Colonic mucosa (tissue), 4 donors: Measurements from ENCODE around the gene DLGAP1. TPM values are rescaled to one million over a fixed set of nuclear protein-coding genes. Genes with fewer than 3 reads are reported as not detected.
A peak's percentile ranks its signal among the peaks of the same experiment; 100 is the strongest.

Experiments
- DNase-seq: peaks from one replicate; pipeline ENCODE4 v3.0.0-alpha.2; 2020
- H3K27ac ChIP-seq: fragments of 200-600 bp; one replicate; pipeline ENCODE4 v1.8.0; 2021
- H3K27me3 ChIP-seq: fragments of 200-600 bp; one replicate; pipeline ENCODE4 v1.8.0; 2021
- H3K36me3 ChIP-seq: fragments of 200-600 bp; one replicate; pipeline ENCODE4 v1.8.0; 2021
- H3K4me1 ChIP-seq: fragments of 200-600 bp; one replicate; pipeline ENCODE4 v1.8.0; 2021; ENCODE audit warnings: mild to moderate bottlenecking
- H3K4me3 ChIP-seq: fragments of 200-600 bp; one replicate; pipeline ENCODE4 v1.8.0; 2021
- H3K9ac ChIP-seq, 2 donors: one replicate each; pipeline ENCODE4 v1.7.0; 2013; ENCODE audit warnings: control low read depth in 2 of 2, low read depth in 2 of 2, low read length in 2 of 2
- H3K9me3 ChIP-seq: fragments of 200-600 bp; one replicate; pipeline ENCODE4 v1.8.0; 2021
- intact Hi-C: fragments of 100-400 bp; cut with DNase I; formaldehyde crosslinking; loops from one replicate; pipeline ENCODE4 v1.14.1; 2022
- total RNA-seq, 2 donors: library from RNA; stranded (reverse); fragmentation: NEBNext Ultra II Directional in 1 of 2; extraction: Animal tissue kit (Norgen Biotek cat#: 25700) in 1 of 2; gene quantifications; one replicate each; pipeline ENCODE4 v1.2.1, GENCODE V29; 2021
- TF ChIP-seq, protein P1 (sequence below): fragments of 200-600 bp; IDR thresholded peaks from one replicate; pipeline ENCODE4 v1.8.0; 2022; ENCODE audit warnings: antibody characterized with exemption, mild to moderate bottlenecking
- donor health status: healthy.
- donor health status: DM: no; HTN: no; CAD: no.
- donor health status: DM: no; HTN: no; CAD: no.

The DLGAP1 gene
- total RNA-seq, 2 donors from 2014 or later: 0.25 to 0.50 TPM

DNA sequence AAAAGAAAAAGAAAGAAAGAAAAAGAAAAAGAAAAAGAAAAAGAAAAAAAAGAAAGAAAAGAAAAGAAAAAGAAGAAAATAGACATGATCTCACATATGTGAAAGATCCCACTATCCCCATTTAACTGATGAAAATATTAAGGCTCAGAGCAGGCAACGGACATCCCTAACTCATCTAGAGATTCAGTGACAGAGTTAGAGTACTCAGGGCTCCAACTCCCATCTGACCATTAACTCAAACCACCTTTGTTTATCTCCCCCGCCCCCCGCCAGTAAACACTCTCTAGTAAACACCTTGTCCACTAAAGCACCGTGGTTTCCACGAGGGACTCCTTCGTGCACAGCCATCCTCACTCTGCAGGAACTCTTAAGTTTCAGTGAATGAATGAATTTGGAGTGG is 862.2 kb downstream of the DLGAP1 start:
- no peak overlapping the region for H3K4me3 ChIP-seq
- no peaks in the 10 kb centered on the region for H3K27me3 ChIP-seq
- peak overlapping the region; percentile 96 for H3K27ac ChIP-seq
- intact Hi-C loops: loop anchor here (5.0 kb wide), 2 partner anchors 74 to 146 kb away; no protein-coding TSS in a partner anchor
- H3K4me1 ChIP-seq: peaks cover 16% of the 10 kb centered on the region
- no peaks in the 10 kb centered on the region for H3K9me3 ChIP-seq
- peak overlapping the region in 1 of 2 donors; percentile 95 for H3K9ac ChIP-seq
- no peaks in the 10 kb centered on the region for H3K36me3 ChIP-seq
- TF ChIP-seq, protein P1, sequence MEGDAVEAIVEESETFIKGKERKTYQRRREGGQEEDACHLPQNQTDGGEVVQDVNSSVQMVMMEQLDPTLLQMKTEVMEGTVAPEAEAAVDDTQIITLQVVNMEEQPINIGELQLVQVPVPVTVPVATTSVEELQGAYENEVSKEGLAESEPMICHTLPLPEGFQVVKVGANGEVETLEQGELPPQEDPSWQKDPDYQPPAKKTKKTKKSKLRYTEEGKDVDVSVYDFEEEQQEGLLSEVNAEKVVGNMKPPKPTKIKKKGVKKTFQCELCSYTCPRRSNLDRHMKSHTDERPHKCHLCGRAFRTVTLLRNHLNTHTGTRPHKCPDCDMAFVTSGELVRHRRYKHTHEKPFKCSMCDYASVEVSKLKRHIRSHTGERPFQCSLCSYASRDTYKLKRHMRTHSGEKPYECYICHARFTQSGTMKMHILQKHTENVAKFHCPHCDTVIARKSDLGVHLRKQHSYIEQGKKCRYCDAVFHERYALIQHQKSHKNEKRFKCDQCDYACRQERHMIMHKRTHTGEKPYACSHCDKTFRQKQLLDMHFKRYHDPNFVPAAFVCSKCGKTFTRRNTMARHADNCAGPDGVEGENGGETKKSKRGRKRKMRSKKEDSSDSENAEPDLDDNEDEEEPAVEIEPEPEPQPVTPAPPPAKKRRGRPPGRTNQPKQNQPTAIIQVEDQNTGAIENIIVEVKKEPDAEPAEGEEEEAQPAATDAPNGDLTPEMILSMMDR: no peak
- no peak for DNase-seq

DNA sequence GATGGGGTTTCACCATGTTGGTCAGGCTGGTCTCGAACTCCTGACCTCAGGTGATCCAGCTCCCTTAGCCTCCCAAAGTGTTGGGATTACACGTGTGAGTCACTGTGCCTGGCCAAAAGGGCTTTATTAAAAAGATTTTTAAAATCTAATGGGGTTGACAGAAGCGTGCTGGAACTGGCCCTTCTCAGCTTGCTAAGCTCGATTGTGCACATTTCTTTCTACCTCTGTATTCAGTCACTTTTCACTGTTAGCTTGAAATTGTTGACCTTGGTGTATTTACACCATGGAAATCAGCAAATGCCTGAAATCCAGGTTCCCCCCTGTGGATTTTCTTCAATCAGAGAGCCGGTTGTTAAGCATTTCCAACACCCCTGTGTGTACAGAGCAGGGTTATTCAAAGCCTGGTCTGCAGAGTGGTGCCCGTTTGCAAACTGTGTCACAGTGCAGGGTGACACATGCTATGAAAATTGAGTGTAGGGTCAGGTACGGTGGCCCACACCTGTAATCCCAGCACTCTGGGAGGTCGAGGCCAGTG is 864.9 kb downstream of the DLGAP1 start:
- TF ChIP-seq, protein P1: no peak
- Histone ChIP-seq H3K9ac (no peak overlapping the region), H3K36me3 (no peaks in the 10 kb centered on the region), H3K4me3 (no peak overlapping the region), H3K4me1 (peaks cover 9% of the 10 kb centered on the region), H3K27me3 (no peaks in the 10 kb centered on the region), H3K9me3 (no peaks in the 10 kb centered on the region), H3K27ac (no peak overlapping the region)
- DNase-seq: no peak
- intact Hi-C loops: loop anchor here (5.0 kb wide), 2 partner anchors 77 to 143 kb away; no protein-coding TSS in a partner anchor

DNA sequence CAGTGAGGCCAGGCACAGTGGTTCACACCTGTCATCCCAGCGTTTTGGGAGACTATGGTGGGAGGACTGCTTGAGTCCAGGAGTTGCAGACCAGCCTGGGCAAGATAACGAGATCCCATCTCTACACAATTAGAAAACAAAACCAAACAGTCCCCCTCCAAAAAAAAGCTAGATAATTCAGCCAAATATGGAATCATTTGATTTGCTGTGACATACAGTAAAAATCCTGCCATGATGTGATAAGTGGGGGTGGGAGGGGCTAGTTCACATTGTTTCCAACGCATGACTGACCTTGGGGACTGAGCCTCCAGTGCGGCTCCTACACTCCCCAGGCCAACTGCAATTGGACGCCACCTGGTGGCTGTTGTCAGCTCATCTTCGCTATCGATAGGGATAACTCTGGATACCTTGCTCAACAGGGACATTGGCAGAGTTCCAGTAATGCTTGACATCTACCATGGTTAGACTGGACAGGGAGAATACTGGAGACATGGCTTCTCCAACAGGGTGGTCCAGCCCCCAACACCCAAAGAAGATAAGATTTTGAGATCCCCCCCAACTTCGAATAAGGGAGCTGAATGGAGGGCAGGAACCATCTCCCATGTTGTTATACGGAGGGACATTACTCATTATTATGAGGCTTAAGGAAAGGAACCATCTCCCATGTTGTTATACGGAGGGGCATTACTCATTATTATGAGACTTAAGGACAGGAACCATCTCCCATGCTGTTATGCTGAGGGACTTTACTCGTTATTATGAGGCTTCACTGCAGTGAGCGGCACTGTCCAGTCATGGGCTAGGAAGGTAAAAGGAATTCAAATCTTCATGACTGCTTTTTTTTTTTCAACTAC is 869.2 kb downstream of the DLGAP1 start:
- peak; percentile 92 for DNase-seq
- intact Hi-C loops: loop anchor here (5.0 kb wide), 1 partner anchor 304 kb away; no protein-coding TSS in a partner anchor
- H3K9ac ChIP-seq: no peak overlapping the region
- TF ChIP-seq, protein P1: peak; percentile 72
- H3K9me3 ChIP-seq: no peaks in the 10 kb centered on the region
- no peak overlapping the region for H3K27ac ChIP-seq
- no peak overlapping the region for H3K4me3 ChIP-seq
- no peaks in the 10 kb centered on the region for H3K4me1 ChIP-seq
- no peaks in the 10 kb centered on the region for H3K36me3 ChIP-seq
- H3K27me3 ChIP-seq: no peaks in the 10 kb centered on the region

DNA sequence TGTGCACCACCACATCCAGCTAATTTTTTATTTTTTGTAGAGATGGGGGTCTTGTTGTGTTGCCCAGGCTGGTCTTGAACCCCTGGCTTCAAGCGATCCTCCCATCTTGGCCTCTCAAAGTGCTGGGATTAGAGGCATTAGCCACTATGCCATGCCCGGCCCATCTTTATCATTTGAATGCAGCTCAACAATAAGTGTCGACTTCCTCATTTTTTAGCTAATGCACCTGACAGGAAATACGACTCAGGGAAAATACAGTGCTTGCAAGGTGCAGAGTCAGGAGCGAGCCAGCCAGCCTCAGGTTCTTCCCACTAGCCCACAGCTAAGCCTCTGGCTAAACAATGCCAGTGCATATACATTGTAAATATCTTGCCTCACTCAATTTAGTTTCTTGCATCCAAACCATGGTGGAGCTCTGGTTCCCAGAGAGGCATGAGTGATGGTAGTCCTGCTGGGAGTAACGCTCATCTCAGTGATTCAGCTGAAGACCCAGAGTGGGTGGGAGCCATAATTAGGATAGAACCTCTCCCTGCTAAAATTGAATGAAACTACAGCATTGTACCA is 870.1 kb downstream of the DLGAP1 start:
- TF ChIP-seq, protein P1: no peak
- intact Hi-C loops: loop anchor here (5.0 kb wide), 1 partner anchor 303 kb away; no protein-coding TSS in a partner anchor
- no peak overlapping the region for H3K27ac ChIP-seq
- no peak overlapping the region for H3K4me3 ChIP-seq
- H3K9me3 ChIP-seq: no peaks in the 10 kb centered on the region
- DNase-seq: no peak
- no peaks in the 10 kb centered on the region for H3K4me1 ChIP-seq
- no peaks in the 10 kb centered on the region for H3K27me3 ChIP-seq
- H3K36me3 ChIP-seq: no peaks in the 10 kb centered on the region
- H3K9ac ChIP-seq: no peak overlapping the region

DNA sequence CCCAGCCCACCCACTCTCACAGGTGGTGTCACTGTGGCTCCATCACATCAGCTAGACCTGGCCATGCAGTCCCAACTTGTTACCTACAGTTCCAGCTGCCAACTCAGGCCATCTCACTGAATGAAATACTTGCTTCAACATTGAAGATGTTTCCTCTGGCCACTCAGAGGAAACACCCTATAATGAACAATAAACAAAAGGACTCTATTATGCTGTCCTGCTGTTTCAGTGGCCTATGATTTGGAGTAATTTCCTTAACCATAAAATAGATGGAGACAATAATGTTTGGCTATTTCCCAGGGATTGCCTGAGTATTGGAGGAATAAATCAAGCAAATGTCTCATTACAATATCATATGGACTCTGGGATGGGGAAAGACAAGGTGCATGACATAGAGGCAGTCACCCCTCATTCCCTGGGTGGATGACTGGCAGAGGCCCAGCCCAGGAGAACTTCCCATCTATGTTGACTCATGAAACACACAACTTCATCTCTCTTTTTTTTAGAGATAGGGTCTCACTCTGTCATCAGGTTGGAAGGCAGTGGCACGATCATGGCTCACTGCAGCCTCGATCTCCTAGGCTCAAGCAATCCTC is 870.7 kb downstream of the DLGAP1 start:
- H3K27ac ChIP-seq: no peak overlapping the region
- intact Hi-C loops: no loop called here

More for the DNA sequence above, 870.7 kb downstream of the DLGAP1 start:
- Histone ChIP-seq H3K9ac (no peak overlapping the region), H3K4me1 (no peaks in the 10 kb centered on the region), H3K4me3 (no peak overlapping the region), H3K9me3 (no peaks in the 10 kb centered on the region), H3K36me3 (no peaks in the 10 kb centered on the region), H3K27me3 (no peaks in the 10 kb centered on the region)
- no peak for DNase-seq
- TF ChIP-seq, protein P1: no peak
